Stomach (tissue), 9 donors: Measurements from ENCODE around the gene GPR37L1. TPM values are rescaled to one million over a fixed set of nuclear protein-coding genes. Genes with fewer than 3 reads are reported as not detected.
A peak's percentile ranks its signal among the peaks of the same experiment; 100 is the strongest.
"Not testable (repeated sequence)": the region's sequence is repeated elsewhere in the genome, so short reads cannot be mapped to it uniquely, and the experiment has no call there.

ENCODE experiments used
- DNase-seq, 2 donors: peaks; one replicate each; pipeline versions ENCODE4 v3.0.0 to v3.0.0-alpha.2; 2013 to 2019
- H3K27ac ChIP-seq, 5 donors: fragments of 200-600 bp in 4 of 5; sonication (generic) in 4 of 5; one replicate each; pipeline ENCODE4 v1.5.1; 2013 to 2019; ENCODE audit warnings: mild to moderate bottlenecking in 1 of 5, moderate library complexity in 1 of 5
- H3K27me3 ChIP-seq, 3 donors: fragments of 200-600 bp; sonication (generic); one replicate each; pipeline ENCODE4 v1.5.1; 2017 to 2019; ENCODE audit warnings: mixed run types in 1 of 3
- H3K36me3 ChIP-seq, 4 donors: fragments of 200-600 bp; sonication (generic); 1 replicate in 3 of 4; 2 replicates in 1 of 4; pipeline ENCODE4 v1.5.1; 2016 to 2019
- H3K4me1 ChIP-seq, 4 donors: fragments of 200-600 bp; sonication (generic); one replicate each; pipeline ENCODE4 v1.5.1; 2016 to 2019
- H3K4me3 ChIP-seq, 4 donors: fragments of 200-600 bp; sonication (generic) in 3 of 4; one replicate each; pipeline ENCODE4 v1.5.1; 2016 to 2019; ENCODE audit warnings: mild to moderate bottlenecking in 1 of 4
- H3K9me3 ChIP-seq, 4 donors: fragments of 200-600 bp; sonication (generic); one replicate each; pipeline ENCODE4 v1.5.1; 2016 to 2019
- CTCF ChIP-seq, 7 experiments: fragments of 450-650 bp in 4 of 7; fragments of 200-600 bp in 3 of 7; sonication (generic) in 3 of 7; IDR thresholded peaks; one replicate each; pipeline ENCODE4 v1.5.1; 2016 to 2019; ENCODE audit warnings: antibody characterized with exemption in 7 of 7, control low read depth in 2 of 7, mild to moderate bottlenecking in 1 of 7
- EP300 ChIP-seq: sonication (generic); formaldehyde crosslinking; IDR thresholded peaks from one replicate; pipeline ENCODE4 v1.6.1; 2017; ENCODE audit warnings: antibody characterized with exemption
- POLR2A ChIP-seq, 4 donors: fragments of 450-650 bp; IDR thresholded peaks; one replicate each; pipeline ENCODE4 v1.6.1; 2016; ENCODE audit warnings: antibody characterized with exemption in 4 of 4, control low read depth in 2 of 4, mild to moderate bottlenecking in 1 of 4, moderate library complexity in 1 of 4
- POLR2AphosphoS5 ChIP-seq, 3 donors: sonication (generic); formaldehyde crosslinking; IDR thresholded peaks; one replicate each; pipeline ENCODE4 v1.6.1; 2016; ENCODE audit warnings: antibody characterized with exemption in 3 of 3
- WGBS, 5 donors: extraction: QIAGEN DNeasy Blood & Tissue Kit in 3 of 5; methylation state at CpG; one replicate each; pipeline versions ENCODE4 v1.1.5 to v1.1.7; 2013 to 2018; 5-methylcytosine and 5-hydroxymethylcytosine counted together
- intact Hi-C: fragments of 100-400 bp; cut with DNase I; formaldehyde crosslinking; loops from one replicate; pipeline ENCODE4 v1.15.1; 2023; ENCODE audit warnings: low total_unique reads
- polyA plus RNA-seq, 3 donors: library from polyadenylated mRNA; stranded (reverse); fragments of 200-250 nt; gene quantifications; one replicate each; pipeline ENCODE4 v1.2.3, GENCODE V29; 2013
- total RNA-seq, 5 donors: library from RNA; depleted of rRNA; stranded (reverse); fragments of >200 nt; gene quantifications; one replicate each; pipeline versions ENCODE4 v1.1.0 to v1.2.3, GENCODE V29; 2014 to 2016
- donor health status: healthy with polysubstance abuse.
- donor health status: Bipolar disorder and iron deficiency.
- donor health status: healthy.

Gene GPR37L1
- total and polyA plus RNA-seq, 8 donors = under 0.01 to 2.0 (median 0.18) TPM; not detected in 3

DNA sequence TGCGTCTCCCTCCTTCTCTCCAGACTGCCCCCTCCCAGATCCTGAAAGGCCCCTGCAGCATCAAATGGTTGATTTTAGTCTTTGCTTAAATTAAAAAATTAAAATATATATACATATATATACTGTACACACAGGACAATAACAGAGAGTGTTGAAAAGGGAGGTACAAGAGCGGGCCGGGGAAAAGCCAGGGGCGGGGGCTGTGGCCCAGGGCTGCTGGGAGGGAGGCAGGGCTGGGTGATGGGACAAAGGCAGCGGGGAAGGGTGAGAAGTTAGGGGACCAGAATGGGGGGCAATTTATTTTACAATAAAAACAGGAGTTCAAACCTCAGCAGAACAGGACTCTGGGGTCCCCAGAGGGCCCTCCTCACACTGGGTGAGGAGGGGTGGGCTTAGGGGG lies 11.3 kb downstream of the GPR37L1 start:
- no peak for TF ChIP-seq CTCF (IDR thresholded peaks at IDR 0.05)
- TF ChIP-seq EP300 = no peak
- TF ChIP-seq POLR2AphosphoS5 (IDR thresholded peaks at IDR 0.05) = no peak
- no peak for TF ChIP-seq POLR2A (IDR thresholded peaks at IDR 0.05)
- Histone ChIP-seq H3K27ac (peak overlapping the region in 3 of 5 donors; percentile 70 to 83 (median 78)), H3K27me3 (no peaks in the 10 kb centered on the region), H3K4me3 (no peak overlapping the region), H3K4me1 (peaks cover 19 to 55% (median 33%) of the 10 kb centered on the region in 4 donors), H3K9me3 (no peaks in the 10 kb centered on the region), H3K36me3 (peaks cover 29 to 68% (median 63%) of the 10 kb centered on the region in 4 donors)
- intact Hi-C loops = loop anchor here (5.0 kb wide), 1 partner anchor 122 kb away; the partner anchor contains the start of gene ELF3
- no peak for DNase-seq
- WGBS, 5 donors = 90 to 98% (median 93%) methylated on average over 5 of the region's 5 CpGs

DNA sequence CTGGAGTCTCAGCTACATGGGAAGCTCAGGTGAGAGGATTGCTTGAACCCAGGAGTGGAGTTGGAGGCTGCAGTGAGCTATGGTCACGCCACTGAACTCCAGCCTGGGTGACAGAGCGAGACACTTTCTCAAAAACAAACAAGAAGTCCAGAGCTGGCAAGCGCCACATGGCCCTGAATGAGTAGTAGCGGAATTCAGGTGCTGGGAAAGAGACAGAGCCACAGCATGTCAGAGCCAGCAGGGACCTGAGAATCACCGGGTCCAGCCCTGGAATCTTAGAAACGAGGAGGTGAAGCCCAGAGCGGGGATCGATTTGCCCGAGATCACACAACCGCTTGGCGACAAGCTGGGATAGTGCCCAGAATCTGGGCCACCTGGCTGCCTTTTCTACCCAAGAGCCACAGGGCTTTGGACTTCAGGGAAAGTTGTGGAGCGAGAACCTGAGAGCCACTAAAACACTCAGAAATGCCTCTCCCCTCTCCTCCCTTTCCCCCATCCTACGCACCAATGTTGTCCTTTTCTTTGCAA lies 12.0 kb downstream of the GPR37L1 start:
- peaks cover 29 to 69% (median 64%) of the 10 kb centered on the region in 4 donors for H3K36me3 ChIP-seq
- 57 to 86% (median 64%) methylated on average over 13 of the region's 13 CpGs for WGBS, 5 donors
- no peak overlapping the region for H3K4me3 ChIP-seq
- no peaks in the 10 kb centered on the region for H3K27me3 ChIP-seq
- no peak for TF ChIP-seq POLR2A (IDR thresholded peaks at IDR 0.05)
- TF ChIP-seq CTCF (IDR thresholded peaks at IDR 0.05) = no peak
- TF ChIP-seq EP300 = no peak
- TF ChIP-seq POLR2AphosphoS5 (IDR thresholded peaks at IDR 0.05) = no peak
- no peaks in the 10 kb centered on the region for H3K9me3 ChIP-seq
- peaks cover 19 to 55% (median 33%) of the 10 kb centered on the region in 4 donors for H3K4me1 ChIP-seq
- DNase-seq = no peak
- H3K27ac ChIP-seq = peak overlapping the region in 4 of 5 donors; percentile 5 to 83 (median 44)
- intact Hi-C loops = loop anchor here (5.0 kb wide), 1 partner anchor 122 kb away; the partner anchor contains the start of gene ELF3

GRCh38 chr1:202135221-202135721 lies 12.6 kb downstream of the GPR37L1 start:
- TF ChIP-seq POLR2AphosphoS5 (IDR thresholded peaks at IDR 0.05) = peak in 1 of 3 donors; percentile 36
- TF ChIP-seq CTCF (IDR thresholded peaks at IDR 0.05) = peak in 5 of 7 experiments; percentile 80 to 97 (median 92)
- no peak for TF ChIP-seq EP300
- no peak for TF ChIP-seq POLR2A (IDR thresholded peaks at IDR 0.05)
- intact Hi-C loops = no loop called here
- peak; percentile 65 to 85 for DNase-seq
- H3K4me1 ChIP-seq = peaks cover 19 to 55% (median 37%) of the 10 kb centered on the region in 4 donors
- peaks cover 29 to 75% (median 64%) of the 10 kb centered on the region in 4 donors for H3K36me3 ChIP-seq
- WGBS, 5 donors = 22 to 36% (median 30%) methylated on average over 12 to 15 of the region's 15 CpGs
- H3K4me3 ChIP-seq = no peak overlapping the region
- H3K27me3 ChIP-seq = no peaks in the 10 kb centered on the region
- H3K27ac ChIP-seq = peak overlapping the region in 4 of 5 donors; percentile 5 to 83 (median 44)
- H3K9me3 ChIP-seq = no peaks in the 10 kb centered on the region

GRCh38 chr1:202140833-202141232 lies 18.1 kb downstream of the GPR37L1 start:
- no peak overlapping the region for H3K4me3 ChIP-seq
- no peaks in the 10 kb centered on the region for H3K9me3 ChIP-seq
- 70 to 93% (median 78%) methylated on average over 4 of the region's 4 CpGs for WGBS, 5 donors
- H3K27me3 ChIP-seq = no peaks in the 10 kb centered on the region
- H3K4me1 ChIP-seq = peaks cover 21 to 44% (median 37%) of the 10 kb centered on the region in 4 donors
- H3K36me3 ChIP-seq = peaks cover 10 to 42% (median 30%) of the 10 kb centered on the region in 4 donors
- intact Hi-C loops = no loop called here
- TF ChIP-seq EP300 (no peak), POLR2A (IDR thresholded peaks at IDR 0.05) (no peak), POLR2AphosphoS5 (IDR thresholded peaks at IDR 0.05) (no peak), CTCF (IDR thresholded peaks at IDR 0.05) (no peak)
- H3K27ac ChIP-seq = peak overlapping the region in 3 of 5 donors; percentile 1 to 10 (median 7)
- DNase-seq = no peak

DNA sequence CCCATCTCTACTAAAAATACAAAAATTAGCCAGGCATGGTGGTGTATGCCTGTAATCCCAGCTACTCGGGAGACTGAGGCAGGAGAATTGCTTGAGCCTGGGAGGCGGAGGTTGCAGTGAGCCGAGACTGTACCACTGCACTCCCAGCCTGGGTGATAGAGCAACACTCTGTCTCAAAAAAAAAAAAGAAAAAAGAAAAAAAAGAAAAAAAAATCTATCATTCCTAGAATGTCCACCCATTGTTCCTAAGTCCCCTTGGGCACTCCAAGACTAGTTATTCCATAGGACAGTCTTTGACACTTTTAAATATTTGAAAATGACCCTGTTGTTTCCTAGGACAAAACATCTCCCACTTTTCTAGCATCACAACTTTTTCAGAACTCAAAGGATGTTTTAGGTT lies 18.8 kb downstream of the GPR37L1 start:
- peaks cover 10 to 36% (median 24%) of the 10 kb centered on the region in 4 donors for H3K36me3 ChIP-seq
- H3K4me3 ChIP-seq, H3K9me3 ChIP-seq, intact Hi-C loops, DNase-seq, H3K27me3 ChIP-seq: not testable (repeated sequence)
- H3K27ac ChIP-seq = peak overlapping the region in 1 of 5 donors; percentile 10
- 91 to 100% (median 93%) methylated on average over 3 of the region's 3 CpGs for WGBS, 5 donors
- peaks cover 21 to 43% (median 36%) of the 10 kb centered on the region in 4 donors for H3K4me1 ChIP-seq
